Heart right ventricle (tissue), 16 donors: ENCODE measurements around the gene LAMA5. TPM values are rescaled to one million over a fixed set of nuclear protein-coding genes. Genes with fewer than 3 reads are reported as not detected.
A peak's percentile ranks its signal among the peaks of the same experiment; 100 is the strongest.
"Not testable (repeated sequence)": the region's sequence is repeated elsewhere in the genome, so short reads cannot be mapped to it uniquely, and the experiment has no call there.

ENCODE experiments used
- ATAC-seq, 8 donors: fragments of 200-7000 bp; cut with Tn5 transposase; one replicate each; pipeline ENCODE4 v1.9.1; 2020; ENCODE audit warnings: mild to moderate bottlenecking in 8 of 8, moderate library complexity in 8 of 8, moderate number of reproducible peaks in 1 of 8
- DNase-seq, 2 donors: peaks; one replicate each; pipeline ENCODE4 v3.0.0-alpha.2; 2020
- H3K27ac ChIP-seq, 10 donors: fragments of 200-600 bp; sonication (generic) in 2 of 10; one replicate each; pipeline versions ENCODE4 v1.5.0 to v1.8.0; 2020 to 2022; ENCODE audit warnings: mild to moderate bottlenecking in 3 of 10
- H3K27me3 ChIP-seq, 7 donors: fragments of 200-600 bp; one replicate each; pipeline ENCODE4 v1.8.0; 2021 to 2022; ENCODE audit warnings: mild to moderate bottlenecking in 2 of 7
- H3K36me3 ChIP-seq, 9 donors: fragments of 200-600 bp; sonication (generic) in 1 of 9; one replicate each; pipeline versions ENCODE4 v1.5.0 to v1.8.0; 2020 to 2022; ENCODE audit warnings: mild to moderate bottlenecking in 2 of 9
- H3K4me1 ChIP-seq, 9 donors: fragments of 200-600 bp; sonication (generic) in 1 of 9; one replicate each; pipeline versions ENCODE4 v1.5.0 to v1.8.0; 2020 to 2022; ENCODE audit warnings: mild to moderate bottlenecking in 4 of 9
- H3K4me3 ChIP-seq, 10 donors: fragments of 200-600 bp; sonication (generic) in 2 of 10; one replicate each; pipeline versions ENCODE4 v1.5.0 to v1.8.0; 2020 to 2022; ENCODE audit warnings: mild to moderate bottlenecking in 7 of 10, moderate library complexity in 2 of 10
- H3K9me3 ChIP-seq, 11 donors: fragments of 200-600 bp in 10 of 11; sonication (generic) in 2 of 11; one replicate each; pipeline versions ENCODE4 v1.5.0 to v1.8.0; 2013 to 2022; ENCODE audit warnings: mild to moderate bottlenecking in 2 of 11, control low read depth in 1 of 11, moderate library complexity in 1 of 11
- WGBS, 2 donors: extraction: QIAGEN DNeasy Blood & Tissue Kit; methylation state at CpG; one replicate each; pipeline ENCODE4 v1.1.7; 2013; ENCODE audit warnings: inconsistent platforms in 1 of 2; 5-methylcytosine and 5-hydroxymethylcytosine counted together
- intact Hi-C, 10 donors: fragments of 100-400 bp; cut with DNase I; formaldehyde crosslinking; loops; one replicate each; pipeline versions ENCODE4 v1.11.1 to v1.14.2; 2022
- polyA plus RNA-seq, 2 donors: library from polyadenylated mRNA; stranded (reverse); fragments of 200-250 nt; gene quantifications; one replicate each; pipeline ENCODE4 v1.2.3, GENCODE V29; 2013
- total RNA-seq, 10 donors: library from RNA; stranded (reverse); fragmentation: NEBNext Ultra II Directional in 3 of 10; extraction: Animal tissue kit (Norgen Biotek cat#: 25700) in 3 of 10; gene quantifications; one replicate each; pipeline versions ENCODE4 v1.2.1 to v1.2.4, GENCODE V29; 2021 to 2023
- TF ChIP-seq, protein P1 (sequence below), 9 donors: fragments of 200-600 bp; sonication (generic) in 2 of 9; IDR thresholded peaks; one replicate each; pipeline versions ENCODE4 v1.5.0 to v1.8.0; 2021 to 2022; ENCODE audit warnings: antibody characterized with exemption in 9 of 9, mild to moderate bottlenecking in 5 of 9, moderate library complexity in 1 of 9
- donor health status: Arrhythmogenic right ventricular cardiomyopathy.
- donor health status: ischemic (EF 13 %, LVEDD 7.1; RV severe dilation, severe dysfunction).
- donor health status: healthy with polysubstance abuse.
- donor health status: DM: no; HTN: yes; CAD: no.
- donor health status: DM: no; HTN: no; CAD: no.
- donor health status: ischemic (EF 25% LVEDD 6.9; RV normal size, moderate dysfunction).
- donor health status: ischemic (EF 25% LVEDD 5.7; RV mildly dilated, moderate dysfunction).
- donor health status: healthy.
- donor health status: DM: yes; HTN: yes; CAD: no.
- donor health status: Ischemic cardiomyopathy.
- donor health status: ischemic (EF 35%, LVEDD 5.7; RV mildly dilated, moderate dysfunction).
- donor health status: nonischemic (EF 11% LVEDD 7.7; RV severe dilation, severe dysfunction).
- donor health status: DM: yes; HTN: yes; CAD: no.
- donor health status: PGD.
- donor health status: ischemic (EF 29% LVEDD 5.4; RV normal size, mild dysfunction).
- donor health status: nonischemic (EF 23%, LVEDD 6.1; RV moderate dilation, normal function).

LAMA5 gene
- total and polyA plus RNA-seq, 12 donors, result 53.9 to 358 (median 76.5) TPM

DNA sequence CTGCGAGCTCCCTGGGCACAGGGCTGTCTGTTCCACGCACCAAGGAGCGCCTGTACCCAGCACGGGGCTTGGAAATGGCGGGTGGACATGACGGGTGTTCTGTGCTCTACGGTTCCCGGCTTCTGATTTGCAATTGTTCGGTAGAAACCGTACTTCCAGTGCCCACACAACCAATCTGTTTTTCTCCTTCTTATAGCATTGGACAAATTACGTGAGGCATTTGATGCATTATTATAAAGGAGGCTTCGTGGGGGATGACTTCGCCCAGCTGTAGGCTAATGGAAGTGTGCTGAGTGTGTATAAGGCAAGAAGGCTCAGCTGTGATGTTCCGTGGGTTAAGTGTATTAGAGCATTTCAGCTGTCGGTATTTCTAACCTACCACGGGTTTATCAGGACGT is 10.0 kb upstream of the LAMA5 start:
- H3K4me1 ChIP-seq, result peaks cover 6 to 76% (median 49%) of the 10 kb centered on the region in 9 donors
- ATAC-seq, result no peak
- no peaks in the 10 kb centered on the region for H3K27me3 ChIP-seq
- TF ChIP-seq, protein P1, sequence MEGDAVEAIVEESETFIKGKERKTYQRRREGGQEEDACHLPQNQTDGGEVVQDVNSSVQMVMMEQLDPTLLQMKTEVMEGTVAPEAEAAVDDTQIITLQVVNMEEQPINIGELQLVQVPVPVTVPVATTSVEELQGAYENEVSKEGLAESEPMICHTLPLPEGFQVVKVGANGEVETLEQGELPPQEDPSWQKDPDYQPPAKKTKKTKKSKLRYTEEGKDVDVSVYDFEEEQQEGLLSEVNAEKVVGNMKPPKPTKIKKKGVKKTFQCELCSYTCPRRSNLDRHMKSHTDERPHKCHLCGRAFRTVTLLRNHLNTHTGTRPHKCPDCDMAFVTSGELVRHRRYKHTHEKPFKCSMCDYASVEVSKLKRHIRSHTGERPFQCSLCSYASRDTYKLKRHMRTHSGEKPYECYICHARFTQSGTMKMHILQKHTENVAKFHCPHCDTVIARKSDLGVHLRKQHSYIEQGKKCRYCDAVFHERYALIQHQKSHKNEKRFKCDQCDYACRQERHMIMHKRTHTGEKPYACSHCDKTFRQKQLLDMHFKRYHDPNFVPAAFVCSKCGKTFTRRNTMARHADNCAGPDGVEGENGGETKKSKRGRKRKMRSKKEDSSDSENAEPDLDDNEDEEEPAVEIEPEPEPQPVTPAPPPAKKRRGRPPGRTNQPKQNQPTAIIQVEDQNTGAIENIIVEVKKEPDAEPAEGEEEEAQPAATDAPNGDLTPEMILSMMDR (IDR thresholded peaks at IDR 0.05), result no peak
- H3K27ac ChIP-seq, result peak overlapping the region in 7 of 10 donors; percentile 53 to 84 (median 63)
- intact Hi-C loops, result loop anchor here in 3 of 10 donors (2.0 to 10.0 kb wide), 4 partner anchors 24 to 1120 kb away; partner anchors contain the start of genes ADRM1 (in 1 of the 3) and EEF1A2 (in 1 of the 3)
- WGBS, 2 donors, result 77 to 79% methylated on average over 17 of the region's 17 CpGs
- H3K36me3 ChIP-seq, result no peaks in the 10 kb centered on the region
- no peak overlapping the region for H3K4me3 ChIP-seq
- H3K9me3 ChIP-seq, result no peaks in the 10 kb centered on the region
- DNase-seq, result no peak

GRCh38 chr20:62376112-62377063 is 9.3 kb upstream of the LAMA5 start:
- Histone ChIP-seq H3K9me3 (no peaks in the 10 kb centered on the region), H3K27ac (peak overlapping the region in 8 of 10 donors; percentile 40 to 84 (median 61)), H3K4me1 (peaks cover 6 to 69% (median 44%) of the 10 kb centered on the region in 9 donors), H3K27me3 (no peaks in the 10 kb centered on the region), H3K4me3 (no peak overlapping the region), H3K36me3 (no peaks in the 10 kb centered on the region)
- 38 to 43% methylated on average over 26 of the region's 26 CpGs for WGBS, 2 donors
- intact Hi-C loops, result loop anchor here in 3 of 10 donors (2.0 to 10.0 kb wide), 4 partner anchors 24 to 1121 kb away; partner anchors contain the start of genes ADRM1 (in 1 of the 3) and EEF1A2 (in 1 of the 3)
- ATAC-seq (peak; percentile 40 to 84 (median 68)), DNase-seq (peak; percentile 52 to 62)
- TF ChIP-seq, protein P1 (IDR thresholded peaks at IDR 0.05), result peak; percentile 10 to 63 (median 55)

- H3K27me3 ChIP-seq, result peaks cover 0 to 8% (median 0%) of the 10 kb centered on the region in 7 donors
- no peak overlapping the region for H3K27ac ChIP-seq
- TF ChIP-seq, protein P1 (IDR thresholded peaks at IDR 0.05), result no peak
- DNase-seq (no peak), ATAC-seq (no peak)
- intact Hi-C loops, result loop anchor here in 2 of 10 donors (5.0 to 10.0 kb wide), 3 partner anchors 72 to 1123 kb away; partner anchors contain the start of genes ADRM1 (in 1 of the 2) and EEF1A2 (in 1 of the 2)
- no peaks in the 10 kb centered on the region for H3K36me3 ChIP-seq
- H3K9me3 ChIP-seq, result no peaks in the 10 kb centered on the region
- no peak overlapping the region for H3K4me3 ChIP-seq
- peaks cover 6 to 67% (median 45%) of the 10 kb centered on the region in 9 donors for H3K4me1 ChIP-seq
- 57 to 66% methylated on average over 24 of the region's 24 CpGs for WGBS, 2 donors
Observed at GRCh38 chr20:62374331-62375152, 7.4 kb upstream of the LAMA5 start.

GRCh38 chr20:62373631-62374179 is 6.6 kb upstream of the LAMA5 start:
- H3K4me1 ChIP-seq, result peaks cover 9 to 68% (median 53%) of the 10 kb centered on the region in 9 donors
- not testable (repeated sequence) for H3K27ac ChIP-seq, DNase-seq, H3K4me3 ChIP-seq, ATAC-seq, H3K9me3 ChIP-seq, H3K36me3 ChIP-seq
- intact Hi-C loops, result loop anchor here in 1 of 10 donors (10.0 kb wide), 1 partner anchor 359 kb away; no protein-coding TSS in a partner anchor
- H3K27me3 ChIP-seq, result peaks cover 0 to 16% (median 0%) of the 10 kb centered on the region in 7 donors
- 89 to 95% methylated on average over 27 of the region's 40 CpGs for WGBS, 2 donors
